A673 (cell line): ENCODE results near the gene SAG. TPM values are rescaled to one million over a fixed set of nuclear protein-coding genes. Genes with fewer than 3 reads are reported as not detected.

ENCODE experiments used
- BruUV-seq: library from RNA; stranded (reverse); fragments of 400-500 nt; replicated peaks from 2 replicates; lab custom pipeline; 2021; lab: Mats Ljungman, UMichigan
- CTCF ChIA-PET: fragments of 300-600 bp; sonication (Branson Sonifier 250); formaldehyde crosslinking; loops from one replicate; lab custom pipeline; 2022; ENCODE audit warnings: antibody characterized with exemption; lab: Charles Lee
- POLR2A ChIA-PET: fragments of 300-600 bp; sonication (Branson Sonifier 250); formaldehyde crosslinking; loops from one replicate; lab custom pipeline; 2022; ENCODE audit warnings: antibody characterized with exemption; ENCODE audit not compliant: low non-redundant PET; lab: Charles Lee
- DNase-seq: peaks from one replicate; pipeline ENCODE4 v3.0.0-alpha.2; 2015; ENCODE audit warnings: low spot score
- H3K27ac ChIP-seq: fragments of 200-600 bp; sonication (generic); 2 replicates; pipeline ENCODE4 v1.5.1; 2016; ENCODE audit warnings: mixed run types, low read depth, mild to moderate bottlenecking, mixed read lengths, antibody characterized with exemption, low read length; ENCODE audit not compliant: poor library complexity, severe bottlenecking
- H3K27me3 ChIP-seq: fragments of 200-600 bp; sonication (generic); replicated peaks from 2 replicates; pipeline ENCODE4 v1.6.1; 2017; ENCODE audit warnings: mixed run types, low read depth, mild to moderate bottlenecking, mixed read lengths, antibody characterized with exemption, low read length; ENCODE audit not compliant: insufficient read depth, poor library complexity
- H3K36me3 ChIP-seq: fragments of 200-600 bp; sonication (generic); 2 replicates; pipeline ENCODE4 v1.6.1; 2016; ENCODE audit warnings: mixed run types, mild to moderate bottlenecking, mixed read lengths, antibody characterized with exemption, low read length; ENCODE audit not compliant: insufficient read depth, poor library complexity, severe bottlenecking
- H3K4me1 ChIP-seq: fragments of 200-600 bp; sonication (generic); 2 replicates; pipeline ENCODE4 v1.6.1; 2017; ENCODE audit warnings: mixed run types, mild to moderate bottlenecking, mixed read lengths, antibody characterized with exemption, low read length; ENCODE audit not compliant: insufficient read depth, poor library complexity, severe bottlenecking
- H3K4me3 ChIP-seq: fragments of 200-600 bp; sonication (generic); 2 replicates; pipeline ENCODE4 v1.5.1; 2016; ENCODE audit warnings: low read depth, mixed run types, mild to moderate bottlenecking, mixed read lengths, low read length; ENCODE audit not compliant: poor library complexity, severe bottlenecking
- H3K9me3 ChIP-seq: fragments of 200-600 bp; sonication (generic); 2 replicates; pipeline ENCODE4 v1.6.1; 2016; ENCODE audit warnings: mixed run types, low read depth, mild to moderate bottlenecking, mixed read lengths, antibody characterized with exemption, low read length; ENCODE audit not compliant: poor library complexity, severe bottlenecking
- EZH2 ChIP-seq: fragments of 200-600 bp; sonication (generic); IDR thresholded peaks from 2 replicates; pipeline ENCODE4 v1.6.1; 2017; ENCODE audit warnings: borderline replicate concordance, low read depth, mild to moderate bottlenecking, mixed read lengths, antibody characterized with exemption, low read length; ENCODE audit not compliant: poor library complexity, severe bottlenecking
- intact Hi-C: fragments of 100-400 bp; cut with micrococcal nuclease; formaldehyde crosslinking; loops from one replicate; pipeline ENCODE4 v1.10.0; 2022; ENCODE audit not compliant: unreplicated experiment
- total RNA-seq: library from RNA; stranded (reverse); gene quantifications from 2 replicates; pipeline ENCODE4 v1.2.3, GENCODE V29; 2021
- TF ChIP-seq, protein P1 (sequence below): fragments of 300-800, 200-600 bp; sonication (generic); conservative IDR thresholded peaks from 2 replicates; pipeline ENCODE4 v1.5.1; 2017; ENCODE audit warnings: low read depth, mild to moderate bottlenecking, antibody characterized with exemption, low read length, moderate library complexity, mixed read lengths

Gene SAG
- total RNA-seq, 1 experiment from 2014 or later: 1.3 TPM

GRCh38 chr2:233270951-233271350, 36.7 kb upstream of the SAG start:
- ChIA-PET CTCF (no interaction called here), POLR2A (no interaction called here)
- Histone ChIP-seq H3K4me1 (no peaks in the 10 kb centered on the region), H3K4me3 (no peak overlapping the region), H3K9me3 (no peaks in the 10 kb centered on the region), H3K27ac (no peak overlapping the region), H3K36me3 (peaks cover 87% of the 10 kb centered on the region), H3K27me3 (no peaks in the 10 kb centered on the region)
- intact Hi-C loops: no loop called here
- DNase-seq: no peak
- no TSS peak for BruUV-seq
- TF ChIP-seq EZH2: no peak
- TF ChIP-seq, protein P1, sequence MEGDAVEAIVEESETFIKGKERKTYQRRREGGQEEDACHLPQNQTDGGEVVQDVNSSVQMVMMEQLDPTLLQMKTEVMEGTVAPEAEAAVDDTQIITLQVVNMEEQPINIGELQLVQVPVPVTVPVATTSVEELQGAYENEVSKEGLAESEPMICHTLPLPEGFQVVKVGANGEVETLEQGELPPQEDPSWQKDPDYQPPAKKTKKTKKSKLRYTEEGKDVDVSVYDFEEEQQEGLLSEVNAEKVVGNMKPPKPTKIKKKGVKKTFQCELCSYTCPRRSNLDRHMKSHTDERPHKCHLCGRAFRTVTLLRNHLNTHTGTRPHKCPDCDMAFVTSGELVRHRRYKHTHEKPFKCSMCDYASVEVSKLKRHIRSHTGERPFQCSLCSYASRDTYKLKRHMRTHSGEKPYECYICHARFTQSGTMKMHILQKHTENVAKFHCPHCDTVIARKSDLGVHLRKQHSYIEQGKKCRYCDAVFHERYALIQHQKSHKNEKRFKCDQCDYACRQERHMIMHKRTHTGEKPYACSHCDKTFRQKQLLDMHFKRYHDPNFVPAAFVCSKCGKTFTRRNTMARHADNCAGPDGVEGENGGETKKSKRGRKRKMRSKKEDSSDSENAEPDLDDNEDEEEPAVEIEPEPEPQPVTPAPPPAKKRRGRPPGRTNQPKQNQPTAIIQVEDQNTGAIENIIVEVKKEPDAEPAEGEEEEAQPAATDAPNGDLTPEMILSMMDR: no peak

- TF ChIP-seq, protein P1: no peak
- TF ChIP-seq EZH2: no peak
- BruUV-seq: no TSS peak
- Histone ChIP-seq H3K4me3 (no peak overlapping the region), H3K36me3 (peaks cover 87% of the 10 kb centered on the region), H3K27me3 (no peaks in the 10 kb centered on the region), H3K4me1 (no peaks in the 10 kb centered on the region), H3K27ac (no peak overlapping the region), H3K9me3 (no peaks in the 10 kb centered on the region)
- intact Hi-C loops: no loop called here
- DNase-seq: no peak
- POLR2A ChIA-PET: no interaction called here
- CTCF ChIA-PET: no interaction called here
These were observed 35.9 kb upstream of the SAG start for GRCh38 chr2:233271693-233272092.

DNA sequence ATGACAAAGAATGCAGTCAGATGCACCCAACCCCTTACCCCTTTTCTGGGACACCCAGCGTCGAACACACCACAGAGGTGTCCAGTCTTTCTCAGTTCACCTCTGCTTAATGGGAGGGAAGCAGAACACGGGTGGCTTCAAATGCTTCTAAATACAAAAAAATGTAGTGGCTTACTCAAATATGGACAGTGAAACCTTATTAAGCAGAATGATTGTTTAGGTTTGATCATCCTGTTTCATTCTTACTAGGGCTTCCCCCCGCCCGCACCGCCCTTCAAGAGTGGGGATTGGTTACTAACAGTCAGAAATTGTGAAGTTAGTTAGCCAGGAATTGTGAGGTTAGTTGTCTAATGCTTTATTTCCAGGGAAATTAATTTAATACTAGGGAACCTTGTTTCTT, 34.5 kb upstream of the SAG start:
- H3K4me3 ChIP-seq: no peak overlapping the region
- no peaks in the 10 kb centered on the region for H3K27me3 ChIP-seq
- no peak overlapping the region for H3K27ac ChIP-seq
- H3K4me1 ChIP-seq: no peaks in the 10 kb centered on the region
- ChIA-PET POLR2A (no interaction called here), CTCF (no interaction called here)
- intact Hi-C loops: no loop called here
- TF ChIP-seq, protein P1: no peak
- no peak for TF ChIP-seq EZH2
- peaks cover 92% of the 10 kb centered on the region for H3K36me3 ChIP-seq
- DNase-seq: no peak
- no peaks in the 10 kb centered on the region for H3K9me3 ChIP-seq
- BruUV-seq: no TSS peak
